Stimulated activated CD4-positive, alpha-beta T cell treated with anti-CD3 and anti-CD28 coated beads, Interleukin-12 subunit alpha, Interleukin-12 subunit beta, amount 100 ng/mL, for 4 hours (primary cell): Measurements from ENCODE around the gene POLD2.
"Not testable (repeated sequence)": the region's sequence is repeated elsewhere in the genome, so short reads cannot be mapped to it uniquely, and the experiment has no call there.

Source experiments
- DNase-seq: peaks from one replicate; pipeline ENCODE4 v3.0.0-alpha.2; 2020

The POLD2 gene

DNA sequence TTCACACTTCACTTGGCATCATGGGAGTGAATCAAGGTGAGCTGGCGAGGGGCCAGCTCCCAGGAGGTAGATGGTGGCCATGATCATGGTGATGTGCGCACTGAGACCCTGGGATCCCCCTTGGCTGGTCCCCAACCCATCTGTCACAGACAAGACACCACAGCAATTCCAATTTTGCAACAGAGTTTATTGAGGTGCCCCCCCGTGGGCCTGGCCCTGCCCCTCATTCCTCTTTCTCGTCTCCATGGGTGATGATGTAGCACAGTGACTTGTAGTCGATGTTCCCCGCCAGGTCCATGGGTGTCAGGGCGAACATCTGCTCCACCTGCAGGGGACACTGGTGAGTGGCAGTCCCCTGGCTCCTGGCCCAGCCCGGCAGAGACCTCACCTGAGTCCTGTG lies 15.3 kb upstream of the POLD2 start:
- DNase-seq: no peak

DNA sequence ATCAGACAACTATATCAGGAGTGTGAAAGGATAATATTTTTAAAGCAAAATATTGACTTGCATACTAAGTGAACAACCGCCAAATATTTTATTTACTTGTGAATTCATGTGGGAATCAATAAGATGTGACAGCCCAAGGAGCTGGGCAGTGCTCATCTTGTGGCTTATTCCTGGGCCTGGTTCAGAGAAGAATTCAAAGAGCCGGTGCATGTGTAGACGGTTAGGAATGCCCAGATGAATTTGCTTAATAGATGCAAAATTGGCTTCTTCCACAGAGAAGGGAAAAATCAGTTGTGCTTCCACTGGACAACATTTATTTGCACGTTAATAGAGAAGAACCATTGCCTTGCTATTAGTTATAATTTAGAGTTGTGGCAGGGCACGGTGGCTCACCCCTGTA lies 13.4 kb upstream of the POLD2 start:
- DNase-seq: no peak

DNA sequence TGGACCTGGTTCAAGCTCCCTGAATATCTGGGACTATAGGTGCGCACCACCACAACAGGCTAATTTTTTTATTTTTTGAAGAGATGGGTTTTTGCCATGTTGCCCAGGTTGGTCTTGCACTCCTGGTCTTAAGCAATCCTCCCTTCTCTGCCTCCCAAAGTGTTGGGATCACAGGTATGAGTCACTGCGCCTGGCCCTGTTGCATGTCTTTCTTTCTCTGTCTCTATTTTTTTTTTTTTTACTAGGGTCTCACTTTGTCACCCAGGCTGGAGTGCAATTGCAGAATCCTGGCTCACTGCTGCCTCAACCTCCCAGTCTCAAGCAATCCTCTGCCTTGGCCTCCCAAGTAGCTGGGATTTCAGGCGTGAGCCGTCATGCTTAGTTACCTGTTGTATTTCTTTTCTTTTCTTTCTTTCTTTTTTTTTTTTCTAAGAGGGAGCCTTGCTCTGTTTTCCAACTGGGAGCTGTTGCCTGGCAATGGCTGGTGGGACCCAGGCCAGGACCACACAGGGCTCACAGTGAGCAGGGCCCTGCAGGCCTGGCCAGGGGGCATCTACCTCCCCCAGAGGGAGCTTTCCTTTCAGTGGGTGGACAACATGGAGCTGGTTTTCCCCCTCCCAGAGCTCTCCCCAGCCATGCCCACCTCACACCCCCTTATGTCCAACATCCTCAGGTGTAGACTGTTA lies 11.7 kb upstream of the POLD2 start:
- DNase-seq: no peak

DNA sequence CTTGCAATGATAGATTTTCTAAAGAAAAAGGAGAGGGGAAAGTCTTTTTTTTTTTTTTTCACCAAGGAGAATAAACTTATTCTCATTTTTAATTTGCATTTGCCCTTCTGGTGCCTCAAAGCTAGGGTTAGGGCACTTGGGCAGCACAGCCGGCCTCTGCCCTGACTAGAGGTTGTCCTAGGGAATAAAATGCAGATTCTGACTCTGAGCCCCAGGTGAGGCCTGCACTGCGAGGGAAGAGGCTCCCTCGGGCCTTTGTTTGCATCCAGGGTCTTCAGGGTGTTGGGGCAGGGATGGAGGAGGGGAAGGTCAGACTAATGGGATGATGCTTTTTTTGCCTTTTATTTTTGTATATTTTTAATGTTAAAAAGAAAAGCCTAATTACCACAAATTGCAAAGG lies 9.9 kb upstream of the POLD2 start:
- DNase-seq: no peak

DNA sequence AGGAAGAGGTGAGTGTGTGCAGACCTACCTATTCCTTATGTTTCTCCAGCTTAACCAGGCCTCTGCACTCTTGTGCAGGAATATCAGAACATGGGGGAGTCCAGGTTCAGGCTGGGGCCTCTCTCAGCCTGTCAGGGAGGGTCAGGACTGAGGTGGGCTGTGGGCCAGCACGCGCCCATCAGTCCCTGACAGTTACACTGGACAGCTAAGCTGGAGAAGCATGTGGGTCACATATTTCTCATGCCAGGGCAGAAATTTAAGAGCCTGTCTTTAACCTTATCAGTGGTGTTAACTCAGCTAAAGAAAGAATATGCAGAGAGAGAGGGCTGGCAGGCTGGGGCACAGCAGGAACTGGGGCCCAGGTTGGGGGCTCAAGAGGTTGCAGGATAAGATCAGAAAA lies 8.7 kb upstream of the POLD2 start:
- DNase-seq: no peak

DNA sequence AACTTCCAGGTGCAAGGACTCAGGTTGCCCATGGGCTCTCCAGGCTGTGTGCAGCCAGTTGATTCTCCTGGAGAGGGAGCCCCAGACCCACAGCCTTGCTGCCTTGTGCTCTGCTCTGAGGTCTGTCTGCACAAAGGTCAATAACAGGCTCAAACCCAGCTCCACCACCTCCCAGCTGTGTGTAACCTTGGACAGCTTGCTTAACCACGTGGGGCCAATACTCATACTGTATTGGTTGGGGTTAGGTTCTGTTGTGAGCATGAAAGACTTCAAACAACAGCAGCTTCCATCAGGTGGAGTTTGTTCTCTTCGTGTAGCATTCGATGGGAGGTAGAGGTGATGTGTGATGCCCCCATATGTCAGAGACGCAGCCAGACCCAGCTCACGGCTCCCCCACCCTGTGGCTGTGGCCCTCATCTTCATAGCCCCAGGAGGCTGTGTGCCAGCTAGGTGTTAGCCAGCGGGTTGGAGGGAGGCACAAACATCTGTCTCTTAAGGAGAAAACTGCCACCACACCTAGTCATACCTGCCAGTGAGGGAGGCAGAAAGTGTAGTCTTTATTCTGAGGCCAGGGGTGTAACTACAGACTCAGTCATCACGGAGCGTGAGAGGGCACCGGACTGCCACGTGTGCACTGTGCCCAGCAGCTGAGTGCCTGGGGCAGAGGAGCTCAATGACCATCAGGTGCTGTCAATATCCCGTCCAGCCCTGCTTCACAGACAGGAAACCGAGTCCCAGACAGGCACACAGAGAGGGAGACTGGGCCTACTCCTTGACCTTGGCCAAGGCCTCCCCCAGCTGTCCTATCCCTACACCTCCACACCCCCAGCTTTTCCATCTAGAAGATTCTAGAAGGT lies 8.1 kb upstream of the POLD2 start:
- DNase-seq: no peak

DNA sequence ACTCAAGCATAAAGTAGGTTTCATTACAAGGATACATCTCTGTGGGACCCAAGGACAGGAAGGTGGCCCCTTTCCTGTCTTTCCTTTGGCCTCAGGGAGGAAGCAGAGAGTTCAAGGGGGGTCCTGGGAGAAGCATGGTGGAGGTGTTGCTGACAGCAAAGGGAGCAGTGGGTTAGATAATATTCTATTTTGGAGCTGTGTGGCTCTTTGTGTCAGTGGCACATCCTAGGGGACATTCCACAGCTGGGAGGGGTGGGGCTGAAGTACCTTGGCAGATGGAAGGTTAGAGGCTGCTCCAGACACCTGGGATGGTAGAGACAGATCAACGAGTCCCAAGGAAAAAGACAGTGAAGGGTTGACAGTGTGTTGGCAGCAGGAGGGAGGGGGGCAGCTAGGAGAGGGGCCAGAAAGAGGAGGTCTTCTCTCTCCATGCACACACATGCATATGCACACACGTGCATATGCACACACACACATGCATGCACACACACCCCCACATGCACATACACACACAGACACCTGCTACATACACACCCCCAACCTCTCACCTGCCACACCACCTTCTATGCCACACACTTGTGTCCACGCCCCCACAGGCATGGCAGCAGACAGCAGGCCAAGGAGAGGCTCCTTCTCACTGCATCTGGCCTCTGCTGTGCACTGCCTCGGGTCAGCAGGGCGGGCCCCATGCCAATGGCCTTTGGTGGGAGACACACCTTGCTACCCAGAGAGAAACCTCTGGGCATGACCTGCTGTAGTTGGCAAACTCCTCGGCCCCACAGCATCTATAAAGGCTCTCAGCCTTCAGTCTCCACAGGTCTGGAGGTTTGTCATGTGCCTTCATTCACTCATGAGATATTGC lies 5.6 kb upstream of the POLD2 start:
- DNase-seq: no peak

DNA sequence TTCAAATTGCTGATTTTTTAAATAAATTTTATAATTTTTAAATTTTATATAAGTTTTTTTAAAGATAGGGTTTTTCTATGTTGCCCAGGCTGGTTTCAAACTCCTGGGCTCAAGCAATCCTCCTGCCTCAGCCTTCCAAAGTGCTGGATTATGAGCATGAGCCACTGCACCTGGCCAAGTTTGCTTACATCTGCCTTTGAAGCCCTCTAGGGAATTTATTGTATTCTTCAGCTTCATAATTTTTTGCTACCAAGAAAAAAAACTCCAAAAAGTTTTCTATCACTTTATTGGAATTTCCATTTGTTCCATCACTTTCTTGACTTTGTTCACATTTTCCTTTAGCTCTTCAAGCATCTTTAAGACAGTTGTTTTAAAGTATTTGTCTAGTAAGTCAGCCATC lies 3.8 kb upstream of the POLD2 start:
- no peak for DNase-seq

DNA sequence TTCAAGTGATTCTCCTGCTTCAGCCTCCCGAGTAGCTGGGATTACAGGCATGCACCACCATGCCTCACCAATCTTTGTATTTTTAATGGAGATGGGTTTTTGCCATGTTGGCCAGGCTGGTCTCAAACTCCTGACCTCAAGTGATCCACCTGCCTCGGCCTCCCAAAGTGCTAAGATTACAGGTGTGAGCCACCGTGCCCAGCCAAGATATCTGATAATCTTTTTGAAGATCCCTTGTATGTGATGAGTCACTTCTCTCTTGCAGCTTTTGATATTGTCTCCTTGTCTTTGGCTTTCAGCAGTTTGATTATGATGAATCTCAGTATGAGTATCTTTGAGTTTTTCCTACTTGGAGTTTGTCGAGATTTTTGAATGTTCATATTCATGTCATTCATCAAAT lies 3.2 kb upstream of the POLD2 start:
- not testable (repeated sequence) for DNase-seq

DNA sequence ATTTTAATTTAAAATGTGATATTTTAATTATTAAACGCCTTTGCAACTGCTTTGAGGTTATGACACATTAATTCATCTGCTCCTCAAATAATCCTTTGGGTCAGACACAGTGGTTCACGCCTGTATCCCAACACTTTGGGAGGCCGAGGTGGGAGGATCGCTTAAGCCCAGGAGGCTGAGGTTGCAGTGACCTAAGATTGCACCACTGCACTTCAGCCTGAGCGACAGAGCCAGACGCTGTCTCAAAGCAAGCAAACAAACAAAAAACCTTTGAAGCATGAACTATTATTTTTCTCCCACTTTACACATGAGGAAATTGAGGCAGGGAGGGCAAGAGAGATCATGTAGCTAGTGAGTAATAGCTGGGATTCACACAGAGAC lies 1.5 kb upstream of the POLD2 start:
- DNase-seq: no peak

DNA sequence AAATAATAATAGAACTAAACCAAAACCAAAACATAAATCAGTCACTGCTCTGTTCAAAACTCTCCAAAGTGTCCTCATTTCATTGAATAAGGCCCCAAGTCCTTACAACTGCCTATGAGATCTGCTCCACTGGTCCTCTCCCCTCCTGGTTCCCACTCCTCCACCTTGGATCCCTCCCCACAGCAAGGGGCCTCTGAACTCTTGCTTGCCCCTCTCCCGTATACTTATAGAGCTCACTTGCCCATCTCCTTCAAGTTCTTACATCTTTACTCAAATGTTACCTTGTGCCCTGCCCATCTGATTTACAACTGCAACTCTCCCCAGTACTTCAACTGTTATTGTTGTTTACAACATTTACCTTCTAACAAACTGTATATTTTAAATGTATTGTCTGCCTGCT lies 819 bp downstream of the POLD2 start:
- no peak for DNase-seq

DNA sequence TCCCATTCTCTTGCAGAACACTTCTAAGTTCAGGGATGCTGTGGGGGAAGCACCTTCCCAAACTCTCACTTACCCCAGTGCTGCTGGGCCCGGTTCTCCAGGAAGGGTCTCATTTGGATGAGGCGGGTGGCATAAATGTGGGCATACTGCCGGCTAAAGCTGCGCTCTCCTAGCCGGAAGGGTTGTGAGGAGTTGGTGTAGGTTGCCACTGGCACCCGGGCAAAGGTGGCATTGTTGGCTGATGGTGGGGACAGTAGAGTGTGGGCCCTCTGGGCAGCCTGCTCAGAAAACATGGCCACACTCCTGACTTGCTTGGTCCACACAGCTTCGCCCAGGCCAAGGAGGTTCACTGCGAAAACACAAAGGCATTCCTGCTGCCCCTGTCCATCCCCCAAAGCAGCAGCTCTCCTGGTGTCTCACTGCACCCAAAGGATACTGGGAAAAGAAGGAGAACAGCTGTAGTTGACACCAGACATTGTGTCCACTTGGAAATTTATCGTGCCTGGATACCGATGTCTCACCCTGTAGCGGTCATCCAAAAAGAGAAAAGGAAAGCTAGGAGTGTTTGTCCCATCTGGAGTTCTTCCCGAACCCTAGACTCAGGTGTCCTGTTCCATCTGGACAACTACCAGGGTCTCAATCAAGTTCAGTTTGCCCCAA lies 1.5 kb downstream of the POLD2 start:
- DNase-seq: no peak

DNA sequence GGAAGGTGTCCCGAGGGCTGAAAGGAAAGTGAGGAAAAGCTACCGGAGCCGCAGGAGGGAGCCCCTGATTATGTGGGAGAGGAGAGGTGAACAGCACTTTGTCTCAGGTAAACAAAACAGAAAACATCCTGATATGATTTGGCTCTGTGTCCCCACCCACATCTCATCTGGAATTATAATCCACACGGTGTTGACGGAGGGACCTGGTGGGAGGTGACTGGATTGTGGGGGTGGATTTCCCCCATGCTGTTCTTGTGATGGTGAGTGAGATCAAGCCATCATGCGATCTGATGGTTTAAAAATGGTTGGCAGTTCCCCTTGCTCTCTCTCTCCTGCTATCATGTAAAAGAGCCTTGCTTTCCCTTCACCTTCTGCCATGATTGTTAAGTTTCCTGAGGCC lies 3.0 kb downstream of the POLD2 start:
- no peak for DNase-seq

DNA sequence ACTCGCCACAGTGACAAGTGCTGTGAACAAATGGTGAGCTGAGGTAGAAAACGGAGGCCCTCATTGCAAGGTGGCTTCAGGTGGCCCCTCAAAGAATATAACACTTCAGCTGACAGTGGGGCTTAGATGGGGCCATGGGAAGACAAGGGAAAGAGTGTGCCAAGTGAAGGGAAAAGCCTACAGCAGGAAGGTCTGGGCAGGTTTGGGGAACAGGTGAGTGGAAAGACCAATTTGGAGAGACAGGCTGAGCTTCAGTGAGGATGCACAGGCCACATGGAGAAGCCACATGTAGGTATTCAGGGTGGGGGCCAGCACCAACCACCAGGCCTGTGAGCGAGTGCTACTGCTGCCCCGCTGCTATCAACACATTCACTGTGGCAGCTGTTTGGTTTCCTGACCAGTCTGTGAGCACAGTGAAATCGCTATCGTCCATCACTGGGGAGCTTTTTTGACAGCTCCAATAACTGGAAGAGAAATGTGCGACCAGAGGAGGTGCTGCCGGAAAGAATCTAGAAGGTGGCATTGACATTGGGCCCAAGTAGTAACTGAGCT lies 3.4 kb downstream of the POLD2 start:
- DNase-seq: no peak

DNA sequence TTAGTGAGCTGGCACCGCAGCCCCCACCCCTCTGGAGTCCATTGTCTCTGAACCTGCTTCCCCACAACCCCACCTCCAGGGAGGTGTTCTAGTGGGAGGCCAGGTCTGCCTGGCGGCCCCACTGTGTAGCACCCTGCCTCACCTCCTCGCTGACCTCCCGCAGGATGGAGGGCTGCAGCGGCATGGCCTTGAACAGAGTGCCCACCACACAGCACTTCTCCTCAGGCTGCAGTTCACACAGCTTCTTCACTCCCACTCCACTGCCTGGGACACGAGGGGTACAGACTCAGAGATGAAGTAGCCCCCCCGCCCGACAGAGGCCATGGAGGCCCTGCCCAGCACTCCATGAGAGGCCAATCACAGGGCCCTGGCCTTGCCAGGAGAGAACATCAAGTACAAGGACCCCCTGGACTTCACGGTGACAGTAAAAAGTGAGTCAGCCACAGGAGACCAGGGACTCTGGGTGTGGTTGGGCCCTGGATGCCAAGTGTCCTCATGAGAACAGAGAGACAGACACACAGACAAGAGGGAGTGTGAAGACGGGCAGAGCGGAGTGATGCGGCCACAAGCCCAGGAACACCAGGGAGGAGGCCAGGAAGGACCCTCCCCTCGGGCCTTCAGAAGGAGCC lies 5.4 kb downstream of the POLD2 start:
- DNase-seq: no peak

DNA sequence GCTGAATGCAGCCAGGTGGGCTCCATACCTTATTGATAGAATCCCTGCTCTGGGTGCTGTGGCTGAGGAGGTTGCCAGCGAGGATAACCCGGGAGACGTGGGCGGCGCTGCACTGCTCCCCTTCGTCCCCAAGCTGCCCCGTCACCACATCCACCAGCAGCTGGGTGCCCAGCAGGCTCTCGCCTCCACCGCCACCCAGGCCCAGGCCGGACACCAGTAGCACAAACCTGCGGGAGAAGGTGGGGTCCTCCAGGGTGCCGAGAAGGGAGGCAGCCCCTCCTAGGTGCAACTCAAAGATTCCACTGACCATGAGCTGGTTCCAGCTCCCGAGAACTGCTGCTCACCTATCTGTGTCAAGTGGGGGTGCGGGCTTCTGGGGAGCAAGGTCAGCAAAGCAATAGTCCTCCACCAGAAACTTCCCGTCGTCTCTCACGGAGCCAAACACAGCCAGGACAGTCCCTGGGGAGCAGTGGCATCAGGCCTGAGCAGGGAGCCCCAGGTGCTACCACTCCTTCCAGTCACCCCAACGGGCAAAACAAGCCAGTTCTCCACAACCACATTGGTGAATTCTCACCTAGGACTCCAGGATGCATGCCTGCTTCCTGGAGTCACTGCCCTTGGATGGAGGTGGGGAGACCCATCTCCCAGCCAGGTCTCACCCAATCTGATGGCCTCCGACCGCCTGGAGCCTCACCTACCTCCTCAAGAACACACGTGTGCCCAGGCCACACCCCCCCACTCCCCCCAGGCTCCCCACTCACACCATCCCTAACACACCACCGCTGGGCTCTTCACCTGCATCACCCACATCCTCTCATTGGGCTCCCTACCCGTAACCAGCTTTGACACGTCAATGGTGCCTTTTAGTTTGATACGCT lies 6.3 kb downstream of the POLD2 start:
- DNase-seq: no peak

DNA sequence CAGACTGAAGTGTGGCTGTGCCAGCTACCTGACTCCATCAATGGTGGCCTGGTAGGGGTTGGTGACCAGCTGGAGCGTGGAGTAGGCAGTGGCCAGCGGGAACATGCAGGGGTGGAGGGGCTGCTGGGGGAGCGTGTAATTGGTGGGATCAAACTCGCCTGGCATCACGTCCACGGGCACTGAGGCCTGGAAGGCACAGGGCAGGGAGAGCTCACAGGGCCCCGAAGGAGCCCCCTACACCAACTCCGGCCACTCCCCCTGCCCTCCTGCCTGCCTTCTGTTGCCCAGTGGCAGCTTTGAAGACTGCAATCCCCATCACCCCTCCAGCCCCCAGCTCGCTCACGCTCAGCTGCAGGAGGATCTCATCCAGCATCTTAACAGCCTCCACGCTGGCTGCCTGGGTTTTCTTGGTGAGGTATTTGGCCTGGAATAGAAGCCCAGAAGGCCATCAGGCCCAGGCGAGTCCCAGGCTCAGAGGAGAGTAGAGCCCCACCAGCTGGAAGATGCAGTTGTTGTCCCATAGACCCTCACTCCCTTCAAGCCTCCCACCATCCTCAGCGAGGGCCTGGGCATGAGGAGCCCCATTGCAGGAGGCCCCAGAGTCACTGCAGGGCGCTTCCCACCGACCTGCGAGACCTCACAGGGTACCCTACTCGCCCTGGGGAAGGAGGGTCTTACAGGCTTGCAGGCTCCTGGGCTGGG lies 7.1 kb downstream of the POLD2 start:
- no peak for DNase-seq

DNA sequence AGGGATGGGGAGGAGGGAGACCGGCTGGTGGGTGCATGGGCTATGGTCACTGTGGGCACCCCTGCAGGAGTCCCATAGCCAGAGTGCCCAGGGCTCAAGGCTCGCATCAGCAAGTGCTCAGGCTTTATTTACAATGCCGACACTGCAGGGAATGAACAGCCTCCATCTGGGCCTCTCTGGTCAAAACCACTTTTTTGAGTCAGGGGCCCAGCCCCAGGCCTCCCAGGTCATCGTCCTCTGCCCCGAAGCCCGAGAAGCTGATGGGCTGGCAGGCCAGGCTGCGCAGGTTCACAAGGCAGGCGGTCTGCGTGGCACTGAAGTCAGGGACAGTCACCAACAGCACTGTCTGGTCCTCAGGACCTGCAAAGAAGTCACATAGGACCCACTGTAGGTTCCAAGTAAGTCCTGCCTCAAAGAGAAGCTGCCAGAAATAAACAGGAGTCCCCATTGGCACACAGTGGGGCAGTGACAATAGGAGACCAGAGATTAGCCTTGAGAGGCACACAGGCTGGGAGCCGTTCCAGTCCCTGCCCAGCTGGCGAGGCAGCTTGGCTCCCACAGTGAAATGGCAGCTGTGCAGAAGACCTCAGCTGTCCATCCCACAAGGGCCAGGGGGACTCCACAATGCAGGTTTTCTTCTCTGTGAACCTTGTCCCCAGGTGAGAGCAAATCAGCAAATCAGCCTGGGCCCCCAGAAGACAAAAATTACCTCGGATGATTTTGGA lies 8.6 kb downstream of the POLD2 start:
- no peak for DNase-seq

DNA sequence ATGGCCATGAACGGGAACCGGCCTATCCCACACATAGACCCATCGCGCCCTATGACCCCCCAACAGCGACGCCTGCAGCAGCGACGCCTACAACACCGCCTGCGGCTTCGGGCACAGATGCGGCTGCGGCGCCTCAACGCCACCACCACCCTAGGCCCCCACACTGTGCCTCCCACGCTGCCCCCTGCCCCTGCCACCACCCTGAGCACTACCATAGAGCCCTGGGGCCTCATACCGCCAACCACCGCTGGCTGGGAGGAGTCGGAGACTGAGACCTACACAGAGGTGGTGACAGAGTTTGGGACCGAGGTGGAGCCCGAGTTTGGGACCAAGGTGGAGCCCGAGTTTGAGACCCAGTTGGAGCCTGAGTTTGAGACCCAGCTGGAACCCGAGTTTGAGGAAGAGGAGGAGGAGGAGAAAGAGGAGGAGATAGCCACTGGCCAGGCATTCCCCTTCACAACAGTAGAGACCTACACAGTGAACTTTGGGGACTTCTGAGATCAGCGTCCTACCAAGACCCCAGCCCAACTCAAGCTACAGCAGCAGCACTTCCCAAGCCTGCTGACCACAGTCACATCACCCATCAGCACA lies 9.5 kb downstream of the POLD2 start:
- DNase-seq: no peak
